GM12873 (cell line): ENCODE data around the gene CDCP1.

Experiments used
- TF ChIP-seq, protein P1 (sequence below): IDR thresholded peaks from 2 replicates; pipeline ENCODE4 v1.5.1; 2012; ENCODE audit warnings: low read depth, mild to moderate bottlenecking, moderate library complexity, low read length, control low read depth; ENCODE audit not compliant: insufficient read depth; ENCODE audit errors: missing control alignments

Gene CDCP1

DNA sequence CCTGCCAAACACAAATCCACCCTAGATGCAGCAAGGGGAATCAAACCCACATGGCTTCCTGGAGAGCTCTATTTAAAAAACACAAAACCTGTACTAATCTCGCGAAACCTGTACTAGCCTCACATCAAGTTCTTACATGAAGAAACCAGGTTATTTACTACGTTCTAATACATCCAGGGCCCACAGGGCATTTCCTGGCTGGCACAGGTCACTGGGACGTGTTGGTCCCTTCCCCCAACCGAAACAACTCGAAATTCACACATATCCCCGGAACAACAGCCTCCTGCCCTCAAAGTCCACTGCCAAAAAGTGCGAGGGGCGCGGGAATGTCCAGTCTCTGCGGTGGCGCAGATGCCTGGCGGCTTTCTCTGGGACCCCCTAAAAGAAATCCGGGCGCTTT lies 955 bp downstream of the CDCP1 start:
- TF ChIP-seq, protein P1, sequence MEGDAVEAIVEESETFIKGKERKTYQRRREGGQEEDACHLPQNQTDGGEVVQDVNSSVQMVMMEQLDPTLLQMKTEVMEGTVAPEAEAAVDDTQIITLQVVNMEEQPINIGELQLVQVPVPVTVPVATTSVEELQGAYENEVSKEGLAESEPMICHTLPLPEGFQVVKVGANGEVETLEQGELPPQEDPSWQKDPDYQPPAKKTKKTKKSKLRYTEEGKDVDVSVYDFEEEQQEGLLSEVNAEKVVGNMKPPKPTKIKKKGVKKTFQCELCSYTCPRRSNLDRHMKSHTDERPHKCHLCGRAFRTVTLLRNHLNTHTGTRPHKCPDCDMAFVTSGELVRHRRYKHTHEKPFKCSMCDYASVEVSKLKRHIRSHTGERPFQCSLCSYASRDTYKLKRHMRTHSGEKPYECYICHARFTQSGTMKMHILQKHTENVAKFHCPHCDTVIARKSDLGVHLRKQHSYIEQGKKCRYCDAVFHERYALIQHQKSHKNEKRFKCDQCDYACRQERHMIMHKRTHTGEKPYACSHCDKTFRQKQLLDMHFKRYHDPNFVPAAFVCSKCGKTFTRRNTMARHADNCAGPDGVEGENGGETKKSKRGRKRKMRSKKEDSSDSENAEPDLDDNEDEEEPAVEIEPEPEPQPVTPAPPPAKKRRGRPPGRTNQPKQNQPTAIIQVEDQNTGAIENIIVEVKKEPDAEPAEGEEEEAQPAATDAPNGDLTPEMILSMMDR, result no peak

DNA sequence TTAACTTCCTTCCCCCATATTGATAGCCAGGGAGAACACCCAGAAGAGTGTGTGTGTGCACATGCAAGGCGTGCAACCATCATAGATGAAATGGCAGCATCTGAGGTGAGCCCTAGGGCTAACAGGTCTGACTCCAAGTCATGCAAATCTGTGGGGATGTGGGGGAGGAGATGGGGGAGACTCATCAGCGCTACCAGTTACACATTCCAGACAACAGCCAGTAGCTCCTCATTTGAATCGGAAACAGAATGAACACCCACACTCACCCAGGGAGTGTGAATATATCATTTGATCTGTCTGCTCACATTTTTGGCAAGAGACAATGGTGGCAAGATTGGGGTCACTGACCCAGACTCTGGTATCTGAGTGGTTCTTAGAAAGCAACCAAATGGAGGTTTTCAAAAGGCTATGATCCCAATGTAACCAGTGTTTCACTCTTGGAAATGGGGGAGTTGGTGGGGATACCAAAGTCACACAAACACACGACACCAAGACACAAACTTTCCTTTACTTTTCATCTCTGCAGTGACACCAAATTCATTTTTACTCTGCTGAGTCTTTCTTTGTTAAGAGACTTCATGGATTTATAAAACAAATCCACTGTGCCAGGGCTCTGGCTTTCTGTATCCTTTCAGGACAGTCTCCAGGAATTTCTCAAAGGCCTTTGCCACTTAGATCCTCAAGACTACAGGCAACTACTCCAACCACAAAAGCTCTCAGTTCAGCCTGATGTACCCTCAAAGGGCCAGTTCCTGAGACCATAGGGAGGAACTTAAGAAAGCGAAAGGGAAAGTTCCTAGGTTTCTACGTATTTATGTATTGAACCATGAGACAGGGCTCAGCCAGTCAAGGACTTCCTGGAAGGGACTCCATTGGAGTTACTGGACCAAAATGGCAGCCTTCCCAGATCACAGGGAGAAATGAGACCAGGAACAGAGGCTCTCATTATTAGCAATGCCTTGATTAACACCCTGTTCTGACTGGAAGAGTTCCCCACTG lies 2.2 kb downstream of the CDCP1 start:
- TF ChIP-seq, protein P1, result no peak

DNA sequence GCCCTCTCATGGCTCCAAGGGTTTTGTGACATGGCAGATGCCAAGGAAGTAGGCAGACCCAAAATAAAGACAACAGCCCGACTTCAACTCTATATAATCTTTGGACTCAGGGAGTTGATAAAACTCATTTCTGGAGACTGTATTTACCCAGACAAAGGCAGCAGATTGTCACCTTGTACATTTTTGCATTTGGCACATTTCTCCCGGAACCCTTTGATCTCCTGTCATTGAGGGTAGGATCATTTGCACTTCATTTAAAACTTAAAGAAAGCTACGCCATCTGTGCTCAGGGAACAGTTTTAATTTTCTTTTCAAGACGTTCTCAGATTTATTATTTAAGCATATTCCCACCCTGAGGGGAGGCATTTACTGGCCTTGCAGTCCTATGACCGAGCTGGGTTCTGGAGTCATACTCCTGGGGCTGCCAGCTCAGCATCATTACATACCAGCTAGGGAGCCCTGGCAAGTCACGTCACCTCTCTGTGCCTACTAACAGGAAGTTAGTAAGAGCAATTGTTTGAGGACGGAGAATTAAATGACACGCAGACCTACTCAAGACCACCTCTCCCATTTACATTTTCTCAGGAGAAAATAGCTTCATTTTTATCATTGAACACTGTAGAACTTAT lies 5.9 kb downstream of the CDCP1 start:
- TF ChIP-seq, protein P1, result no peak

DNA sequence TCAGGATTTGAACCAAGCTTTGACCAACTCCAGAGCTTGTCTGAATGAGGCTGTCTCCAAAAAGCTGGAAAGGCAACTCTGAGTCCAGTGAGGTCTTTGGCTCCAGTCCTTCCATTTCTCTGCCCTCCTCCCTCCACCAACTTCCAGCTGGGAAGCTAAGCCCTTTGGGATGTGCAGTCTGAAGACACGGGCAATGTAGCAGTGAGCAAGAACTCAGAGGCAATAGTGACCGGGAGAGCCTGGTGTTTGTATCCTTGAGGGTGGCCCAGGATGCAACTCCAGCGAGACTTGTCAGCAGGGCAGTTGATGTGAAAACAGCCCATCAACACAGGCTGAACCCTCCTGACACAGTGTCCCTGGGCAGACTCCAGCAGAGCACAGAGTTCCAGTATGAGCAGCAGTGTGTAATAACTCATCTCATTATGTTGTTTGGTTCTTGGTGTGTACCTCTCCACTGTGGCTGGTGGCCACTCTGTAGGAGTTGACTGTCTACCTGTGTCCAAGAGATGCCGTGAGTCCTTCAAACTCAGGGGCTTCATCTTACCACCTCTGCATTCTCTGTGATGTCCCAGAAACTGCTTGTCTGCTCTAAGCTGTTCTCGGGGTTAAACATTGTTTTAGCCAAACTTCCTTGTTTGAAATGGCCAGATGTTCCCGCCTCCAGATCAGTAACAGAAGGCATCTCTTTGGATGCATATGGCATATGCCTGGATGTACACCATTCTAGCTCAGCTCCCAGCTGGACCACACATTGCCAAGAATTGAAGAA lies 6.6 kb downstream of the CDCP1 start:
- TF ChIP-seq, protein P1, result no peak

DNA sequence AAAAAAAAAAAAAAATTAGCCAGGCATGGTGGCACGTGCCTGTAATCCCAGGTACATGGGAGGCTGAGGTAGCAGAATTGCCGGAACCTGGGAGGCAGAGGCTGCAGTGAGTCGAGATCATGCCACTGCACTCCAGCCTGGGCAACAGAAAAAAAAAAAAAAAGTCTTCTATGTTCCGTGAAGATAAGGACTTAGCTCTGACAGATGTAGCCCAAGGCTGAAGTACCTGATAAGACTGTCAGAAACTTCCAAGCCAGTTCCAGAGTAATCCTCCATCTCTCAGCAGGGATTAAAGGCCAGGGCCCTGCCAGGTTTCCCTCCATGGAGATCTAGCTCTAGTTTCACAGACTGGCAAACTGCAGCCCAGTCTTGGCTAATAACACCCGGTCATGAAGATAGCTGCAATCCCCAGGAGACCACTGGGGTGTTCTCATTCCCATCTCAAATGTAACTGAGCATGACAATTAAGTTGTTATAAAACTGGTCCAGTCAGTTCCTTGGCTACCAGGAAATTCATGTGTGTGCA lies 8.5 kb downstream of the CDCP1 start:
- TF ChIP-seq, protein P1, result no peak

DNA sequence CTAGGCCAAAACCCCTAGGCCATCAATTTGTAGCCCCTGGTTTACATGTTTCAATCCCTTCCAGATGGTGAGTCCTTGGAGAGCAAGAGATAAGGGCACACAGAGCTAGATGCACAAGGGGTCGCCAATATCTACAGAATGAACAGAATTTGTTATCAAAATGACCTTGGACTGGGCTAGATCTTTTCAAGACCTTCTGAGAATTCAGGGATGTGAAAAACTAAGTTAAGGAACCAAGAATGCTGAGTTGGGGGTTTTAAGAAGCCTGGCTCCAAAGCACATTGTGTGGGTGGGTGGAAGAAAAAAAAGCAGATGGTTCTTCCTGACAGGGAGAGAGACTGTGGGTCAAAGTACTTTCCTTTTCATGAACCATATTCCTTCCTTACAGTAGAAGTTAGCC lies 10.2 kb downstream of the CDCP1 start:
- TF ChIP-seq, protein P1, result no peak
